B cell (primary cell): ENCODE results near the gene PTPN1.

Experiments used
- CTCF ChIP-seq: fragments of 200-600 bp; IDR thresholded peaks from one replicate; pipeline ENCODE4 v1.8.0; 2022; ENCODE audit warnings: antibody characterized with exemption, mild to moderate bottlenecking
- EZH2 ChIP-seq: IDR thresholded peaks from 2 replicates; pipeline ENCODE4 v1.6.1; 2012; ENCODE audit warnings: borderline replicate concordance, low read depth, mild to moderate bottlenecking, moderate library complexity, low read length; ENCODE audit not compliant: insufficient read depth, poor library complexity, severe bottlenecking

- TF ChIP-seq EZH2 (no peak), CTCF (no peak)
Observed at GRCh38 chr20:50627747-50628146, 117.6 kb downstream of the PTPN1 start.
